HepG2 (cell line): ENCODE results near the gene SLC9A9. TPM values are rescaled to one million over a fixed set of nuclear protein-coding genes. Genes with fewer than 3 reads are reported as not detected.

Source experiments
- ATAC-seq: fragments of 200-7000 bp; cut with Tn5 transposase; 3 replicates; pipeline ENCODE4 v1.9.1; 2020; ENCODE audit warnings: mild to moderate bottlenecking, moderate library complexity
- BruUV-seq: library from RNA; stranded (reverse); fragments of 400-500 nt; replicated peaks from 2 replicates; lab custom pipeline; 2021; lab: Mats Ljungman, UMichigan
- CTCF ChIA-PET: fragments of 300-600 bp; formaldehyde crosslinking; extraction: SDS; loops from one replicate; lab custom pipeline; 2021; ENCODE audit warnings: low total read pairs, inconsistent platforms, low intra/inter-chr PET ratio; lab: Yijun Ruan, JAX
- POLR2A ChIA-PET: fragments of 350-600 bp; sonication (Branson Sonifier 250); formaldehyde crosslinking; loops from one replicate; lab custom pipeline; 2020; ENCODE audit warnings: antibody characterized with exemption, inconsistent platforms; lab: Yijun Ruan, JAX
- DNase-seq: peaks from one replicate; pipeline ENCODE4 v3.0.0-alpha.2; 2015; ENCODE audit warnings: low spot score
- FAIRE-seq: peaks from 3 replicates; lab custom pipeline; 2011; peaks lifted over from hg19 to GRCh38; lab: Jason Lieb, UNC
- H2AFZ ChIP-seq: one replicate; pipeline ENCODE4 v1.6.1; 2011; ENCODE audit warnings: low read length, inconsistent platforms
- H3K27ac ChIP-seq: fragments of 300-600 bp; 3 replicates; pipeline ENCODE4 v1.8.0; 2011; ENCODE audit warnings: mixed run types, mild to moderate bottlenecking, mixed read lengths, low read length, inconsistent platforms; ENCODE audit not compliant: insufficient read depth; ENCODE audit errors: extremely low read length
- H3K27me3 ChIP-seq, 2 experiments: fragments of 200-600 bp in 1 of 2; 2 replicates in 1 of 2; 3 replicates in 1 of 2; pipeline versions ENCODE4 v1.6.0 to v1.8.0; 2011; ENCODE audit warnings: low read length in 2 of 2, mild to moderate bottlenecking in 2 of 2, moderate library complexity in 2 of 2, inconsistent platforms in 1 of 2; ENCODE audit not compliant: insufficient read depth in 2 of 2, control insufficient read depth in 1 of 2
- H3K36me3 ChIP-seq, 2 experiments: fragments of 200-600 bp in 1 of 2; replicated peaks in 1 of 2; 2 replicates in 1 of 2; 3 replicates in 1 of 2; pipeline versions ENCODE4 v1.5.1 to v1.8.0; 2011; ENCODE audit warnings: low read length in 2 of 2, inconsistent platforms in 1 of 2; ENCODE audit not compliant: insufficient read depth in 2 of 2, control insufficient read depth in 1 of 2
- H3K4me1 ChIP-seq: 2 replicates; pipeline ENCODE4 v1.5.1; 2012; ENCODE audit warnings: low read length, inconsistent platforms; ENCODE audit not compliant: insufficient read depth
- H3K4me2 ChIP-seq: 2 replicates; pipeline ENCODE4 v1.6.0; 2011; ENCODE audit warnings: low read depth, low read length, inconsistent platforms
- H3K4me3 ChIP-seq, 3 experiments: fragments of 200-600 bp in 1 of 3; sonication (generic), shearing (Covaris generic) in 1 of 3; replicated peaks in 1 of 3; 2 replicates each; pipeline ENCODE4 v1.5.1; 2011 to 2016; ENCODE audit warnings: low read length in 3 of 3, inconsistent platforms in 2 of 3, low read depth in 2 of 3, mild to moderate bottlenecking in 2 of 3, control low read depth in 1 of 3, mixed read lengths in 1 of 3; ENCODE audit not compliant: insufficient read depth in 1 of 3
- H3K79me2 ChIP-seq: one replicate; pipeline ENCODE4 v1.6.1; 2011; ENCODE audit warnings: low read length, inconsistent platforms; ENCODE audit not compliant: insufficient read depth
- H3K9ac ChIP-seq: 2 replicates; pipeline ENCODE4 v1.6.0; 2011; ENCODE audit warnings: mild to moderate bottlenecking, low read depth, low read length, inconsistent platforms; ENCODE audit not compliant: insufficient read depth
- H3K9me3 ChIP-seq: 2 replicates; pipeline ENCODE4 v1.5.1; 2012; ENCODE audit warnings: mild to moderate bottlenecking, low read length
- H4K20me1 ChIP-seq: 2 replicates; pipeline ENCODE4 v1.6.0; 2011; ENCODE audit warnings: inconsistent platforms, mild to moderate bottlenecking, low read length, moderate library complexity; ENCODE audit not compliant: insufficient read depth
- LBX2 ChIP-seq: sonication (generic); formaldehyde crosslinking; IDR thresholded peaks from 2 replicates; pipeline ENCODE4 v1.5.0; 2020; ENCODE audit warnings: missing genetic modification reagents, mild to moderate bottlenecking, borderline replicate concordance
- MAFF ChIP-seq: IDR thresholded peaks from 2 replicates; pipeline ENCODE4 v1.6.1; 2011; ENCODE audit warnings: low read depth, low read length, improper control_type of control experiment
- MAFK ChIP-seq, 2 experiments: IDR thresholded peaks in 1 of 2; conservative IDR thresholded peaks in 1 of 2; 2 replicates each; pipeline ENCODE4 v1.6.1; 2011; ENCODE audit warnings: improper control_type of control experiment in 2 of 2, low read length in 2 of 2
- MED1 ChIP-seq: sonication (generic); formaldehyde crosslinking; IDR thresholded peaks from 2 replicates; pipeline ENCODE4 v1.4.0; 2020; ENCODE audit warnings: missing genetic modification reagents
- NAIF1 ChIP-seq: sonication (generic); formaldehyde crosslinking; IDR thresholded peaks from 2 replicates; pipeline ENCODE4 v1.5.0; 2020; ENCODE audit warnings: mild to moderate bottlenecking, missing genetic modification reagents, borderline replicate concordance
- NR2C2 ChIP-seq: sonication (generic); formaldehyde crosslinking; IDR thresholded peaks from 2 replicates; pipeline ENCODE4 v1.4.0; 2020; ENCODE audit warnings: missing genetic modification reagents, mild to moderate bottlenecking, moderate library complexity, borderline replicate concordance
- ZC3H4 ChIP-seq: sonication (generic); formaldehyde crosslinking; IDR thresholded peaks from 2 replicates; pipeline ENCODE4 v1.4.0; 2020; ENCODE audit warnings: missing genetic modification reagents, borderline replicate concordance
- ZEB1 ChIP-seq: IDR thresholded peaks from 2 replicates; pipeline ENCODE4 v1.6.1; 2012; ENCODE audit warnings: mild to moderate bottlenecking, low read depth, inconsistent platforms; ENCODE audit not compliant: insufficient replicate concordance
- ZNF230 ChIP-seq: sonication (generic); formaldehyde crosslinking; IDR thresholded peaks from 2 replicates; pipeline ENCODE4 v1.4.0; 2020; ENCODE audit warnings: mild to moderate bottlenecking, missing genetic modification reagents
- ZNF576 ChIP-seq: sonication (generic); formaldehyde crosslinking; IDR thresholded peaks from 2 replicates; pipeline ENCODE4 v1.4.0; 2020; ENCODE audit warnings: mild to moderate bottlenecking, missing genetic modification reagents
- WGBS: methylation state at CpG from one replicate; pipeline ENCODE4 v1.1.6; 2017; ENCODE audit warnings: low lambda C conversion rate; 5-methylcytosine and 5-hydroxymethylcytosine counted together
- in situ Hi-C: cut with HindIII; loops from 2 replicates; pipeline ENCODE4 v1.10.0; 2017; ENCODE audit warnings: low pct_unique_long_range_greater_than_20kb; ENCODE audit not compliant: extremely low pct_ligation_motif_present
- intact Hi-C: fragments of 100-400 bp; cut with micrococcal nuclease; formaldehyde crosslinking; loops from one replicate; pipeline ENCODE4 v1.10.0; 2022; ENCODE audit not compliant: unreplicated experiment
- polyA plus RNA-seq, 8 experiments: library from polyadenylated mRNA; depleted of rRNA in 3 of 8; stranded (reverse) in 7 of 8; unstranded in 1 of 8; fragments of >200 nt; fragmentation: Illumina TruSeq in 4 of 8; extraction: Trizol in 4 of 8; gene quantifications; 2 replicates each; pipeline versions ENCODE4 v1.2.1 to v1.2.3, GENCODE V29; 2011 to 2016; ENCODE audit warnings: low read depth in 4 of 8, missing spikeins in 1 of 8, mixed read lengths in 1 of 8; ENCODE audit not compliant: insufficient read depth in 1 of 8
- total RNA-seq, 5 experiments: library from RNA; depleted of rRNA; stranded (reverse); fragments of >200 nt; fragmentation: Illumina TruSeq; extraction: Trizol; gene quantifications; 2 replicates each; pipeline ENCODE4 v1.2.3, GENCODE V29; 2016; ENCODE audit warnings: low read depth in 1 of 5

SLC9A9 gene
- total and polyA plus RNA-seq, 2 of the 13 experiments (the other 11 are each of a cell fraction or from before 2014, with no cell fraction given): not detected

- Histone ChIP-seq H3K36me3 (no peaks in the 10 kb centered on the region), H3K27me3 (no peaks in the 10 kb centered on the region), H3K4me3 (no peak overlapping the region), H3K9me3 (no peaks in the 10 kb centered on the region), H3K9ac (no peak overlapping the region), H3K79me2 (no peaks in the 10 kb centered on the region), H3K27ac (no peak overlapping the region), H2AFZ (no peak overlapping the region), H3K4me2 (no peak overlapping the region), H4K20me1 (no peaks in the 10 kb centered on the region), H3K4me1 (no peaks in the 10 kb centered on the region)
- ChIA-PET CTCF (no interaction called here), POLR2A (no interaction called here)
- WGBS: 0% methylated on average over 2 of the region's 2 CpGs
- no peak for FAIRE-seq
- ATAC-seq: no peak
- in situ Hi-C loops: no loop called here
- intact Hi-C loops: no loop called here
- no peak for TF ChIP-seq NR2C2 (CRISPR knock-in tag)
- TF ChIP-seq MAFF: peak; percentile 92
- TF ChIP-seq MAFK (conservative IDR thresholded peaks at IDR 0.05 in 1 of 2, IDR thresholded peaks at IDR 0.05 in 1 of 2; ENCODE audit: low read length in 2 of 2): peak; percentile 86 to 95
- no peak for TF ChIP-seq ZEB1
- no peak for TF ChIP-seq ZNF230
- no TSS peak for BruUV-seq
- DNase-seq: no peak
Measured at GRCh38 chr3:143653935-143654334, 194.3 kb downstream of the SLC9A9 start.

GRCh38 chr3:143653493-143653892 lies 194.8 kb downstream of the SLC9A9 start:
- in situ Hi-C loops: no loop called here

More at GRCh38 chr3:143653493-143653892, 194.8 kb downstream of the SLC9A9 start:
- H3K4me3 ChIP-seq: no peak overlapping the region
- no peak for TF ChIP-seq MED1
- no peak for TF ChIP-seq NAIF1 (CRISPR knock-in tag)
- no peak for TF ChIP-seq ZC3H4 (CRISPR knock-in tag)
- no peak for TF ChIP-seq ZNF576 (CRISPR knock-in tag)
- TF ChIP-seq LBX2: no peak
- no peaks in the 10 kb centered on the region for H3K36me3 ChIP-seq
- BruUV-seq: no TSS peak
- DNase-seq: no peak
- no peak overlapping the region for H3K27ac ChIP-seq
- no peaks in the 10 kb centered on the region for H3K27me3 ChIP-seq
- no peak overlapping the region for H3K9ac ChIP-seq
- no peak for FAIRE-seq
- WGBS: 0% methylated on average over 2 of the region's 2 CpGs
- POLR2A ChIA-PET: no interaction called here
- no peak for ATAC-seq
- no peak overlapping the region for H3K4me2 ChIP-seq
- H3K4me1 ChIP-seq: no peaks in the 10 kb centered on the region
- no peaks in the 10 kb centered on the region for H3K79me2 ChIP-seq
- H2AFZ ChIP-seq: no peak overlapping the region
- no peaks in the 10 kb centered on the region for H4K20me1 ChIP-seq
- H3K9me3 ChIP-seq: no peaks in the 10 kb centered on the region
- CTCF ChIA-PET: no interaction called here
- intact Hi-C loops: no loop called here
